Kidney (tissue), 14 donors: ENCODE results near the gene RNF207. TPM values are rescaled to one million over a fixed set of nuclear protein-coding genes. Genes with fewer than 3 reads are reported as not detected.

Experiments used
- DNase-seq, 5 donors: peaks; one replicate each; pipeline ENCODE4 v3.0.0-alpha.2; 2013 to 2020
- FAIRE-seq: peaks from 2 replicates; lab custom pipeline; 2012; peaks lifted over from hg19 to GRCh38; lab: Jason Lieb, UNC
- H3K27ac ChIP-seq, 2 donors: one replicate each; pipeline ENCODE4 v1.7.0; 2013; ENCODE audit warnings: low read depth in 2 of 2, low read length in 2 of 2, inconsistent platforms in 1 of 2
- H3K27me3 ChIP-seq: one replicate; pipeline ENCODE4 v1.7.1; 2013; ENCODE audit warnings: low read length, inconsistent platforms; ENCODE audit not compliant: control insufficient read depth, insufficient read depth
- H3K36me3 ChIP-seq, 3 donors: one replicate each; pipeline versions ENCODE4 v1.7.0 to v1.7.1; 2013; ENCODE audit warnings: low read length in 3 of 3, control low read depth in 1 of 3, inconsistent platforms in 1 of 3; ENCODE audit not compliant: insufficient read depth in 3 of 3, control insufficient read depth in 2 of 3
- H3K4me1 ChIP-seq, 3 donors: one replicate each; pipeline versions ENCODE4 v1.7.0 to v1.7.1; 2013; ENCODE audit warnings: low read length in 3 of 3, inconsistent platforms in 1 of 3, low read depth in 1 of 3; ENCODE audit not compliant: control insufficient read depth in 2 of 3, insufficient read depth in 2 of 3
- H3K4me3 ChIP-seq, 3 donors: one replicate each; pipeline versions ENCODE4 v1.7.0 to v1.8.1; 2013; ENCODE audit warnings: low read length in 3 of 3, control low read depth in 1 of 3, inconsistent platforms in 1 of 3
- H3K9ac ChIP-seq, 3 donors: one replicate each; pipeline versions ENCODE4 v1.7.0 to v1.7.1; 2013; ENCODE audit warnings: low read length in 3 of 3, control low read depth in 1 of 3, inconsistent platforms in 1 of 3
- H3K9me3 ChIP-seq, 3 donors: one replicate each; pipeline versions ENCODE4 v1.7.0 to v1.7.1; 2013; ENCODE audit warnings: low read length in 3 of 3, control low read depth in 1 of 3, inconsistent platforms in 1 of 3; ENCODE audit not compliant: control insufficient read depth in 2 of 3, insufficient read depth in 1 of 3
- intact Hi-C: fragments of 100-400 bp; cut with DNase I; formaldehyde crosslinking; loops from one replicate; pipeline ENCODE4 v1.11.1; 2022
- polyA plus RNA-seq: library from polyadenylated mRNA; stranded (reverse); fragments of 350-450 nt; fragmentation: Illumina TruSeq; extraction: RNeasy Lipid Tissue Mini Kit (QIAGEN cat#74804); gene quantifications from one replicate; pipeline ENCODE4 v1.2.3, GENCODE V29; 2014; ENCODE audit warnings: low read depth, low replicate concordance; ENCODE audit not compliant: insufficient read depth
- total RNA-seq: library from RNA; stranded (reverse); fragmentation: NEBNext Ultra II Directional; extraction: Animal tissue kit (Norgen Biotek cat#: 25700); gene quantifications from one replicate; pipeline ENCODE4 v1.2.1, GENCODE V29; 2021
- TF ChIP-seq, protein P1 (sequence below): IDR thresholded peaks from 3 replicates; pipeline ENCODE4 v1.5.1; 2012; ENCODE audit warnings: mild to moderate bottlenecking, moderate library complexity, borderline replicate concordance; ENCODE audit not compliant: insufficient read depth; ENCODE audit errors: extremely low read depth
- donor health status: control.
- donor health status: control.
- donor health status: control.
- donor health status: control.
- donor health status: control.
- donor health status: DM: yes; HTN: yes; CAD: no.
- donor health status: Normal renal cell carcinoma (clear cell type).

The RNF207 gene
- total and polyA plus RNA-seq, 2 donors from 2014 or later, result 7.7 to 43.6 TPM

- TF ChIP-seq, protein P1, sequence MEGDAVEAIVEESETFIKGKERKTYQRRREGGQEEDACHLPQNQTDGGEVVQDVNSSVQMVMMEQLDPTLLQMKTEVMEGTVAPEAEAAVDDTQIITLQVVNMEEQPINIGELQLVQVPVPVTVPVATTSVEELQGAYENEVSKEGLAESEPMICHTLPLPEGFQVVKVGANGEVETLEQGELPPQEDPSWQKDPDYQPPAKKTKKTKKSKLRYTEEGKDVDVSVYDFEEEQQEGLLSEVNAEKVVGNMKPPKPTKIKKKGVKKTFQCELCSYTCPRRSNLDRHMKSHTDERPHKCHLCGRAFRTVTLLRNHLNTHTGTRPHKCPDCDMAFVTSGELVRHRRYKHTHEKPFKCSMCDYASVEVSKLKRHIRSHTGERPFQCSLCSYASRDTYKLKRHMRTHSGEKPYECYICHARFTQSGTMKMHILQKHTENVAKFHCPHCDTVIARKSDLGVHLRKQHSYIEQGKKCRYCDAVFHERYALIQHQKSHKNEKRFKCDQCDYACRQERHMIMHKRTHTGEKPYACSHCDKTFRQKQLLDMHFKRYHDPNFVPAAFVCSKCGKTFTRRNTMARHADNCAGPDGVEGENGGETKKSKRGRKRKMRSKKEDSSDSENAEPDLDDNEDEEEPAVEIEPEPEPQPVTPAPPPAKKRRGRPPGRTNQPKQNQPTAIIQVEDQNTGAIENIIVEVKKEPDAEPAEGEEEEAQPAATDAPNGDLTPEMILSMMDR, result no peak
- Histone ChIP-seq H3K4me3 (no peak overlapping the region), H3K4me1 (peaks cover 0 to 6% (median 0%) of the 10 kb centered on the region in 3 donors), H3K27me3 (peaks cover 34% of the 10 kb centered on the region), H3K27ac (no peak overlapping the region), H3K9me3 (peaks cover 0 to 2% (median 0%) of the 10 kb centered on the region in 3 donors), H3K36me3 (no peaks in the 10 kb centered on the region), H3K9ac (no peak overlapping the region)
- intact Hi-C loops, result no loop called here
- FAIRE-seq (no peak), DNase-seq (peak in 1 of 5 donors; percentile 67)
Measured at GRCh38 chr1:6177681-6178380, 28.1 kb upstream of the RNF207 start.

GRCh38 chr1:6178751-6179563, 27.0 kb upstream of the RNF207 start:
- intact Hi-C loops, result no loop called here
- Histone ChIP-seq H3K4me3 (no peak overlapping the region), H3K36me3 (no peaks in the 10 kb centered on the region), H3K4me1 (peaks cover 0 to 6% (median 0%) of the 10 kb centered on the region in 3 donors), H3K9ac (no peak overlapping the region), H3K27me3 (peaks cover 34% of the 10 kb centered on the region), H3K27ac (no peak overlapping the region), H3K9me3 (peaks cover 0 to 2% (median 0%) of the 10 kb centered on the region in 3 donors)
- FAIRE-seq (no peak), DNase-seq (peak in 1 of 5 donors; percentile 68)
- TF ChIP-seq, protein P1, result no peak

DNA sequence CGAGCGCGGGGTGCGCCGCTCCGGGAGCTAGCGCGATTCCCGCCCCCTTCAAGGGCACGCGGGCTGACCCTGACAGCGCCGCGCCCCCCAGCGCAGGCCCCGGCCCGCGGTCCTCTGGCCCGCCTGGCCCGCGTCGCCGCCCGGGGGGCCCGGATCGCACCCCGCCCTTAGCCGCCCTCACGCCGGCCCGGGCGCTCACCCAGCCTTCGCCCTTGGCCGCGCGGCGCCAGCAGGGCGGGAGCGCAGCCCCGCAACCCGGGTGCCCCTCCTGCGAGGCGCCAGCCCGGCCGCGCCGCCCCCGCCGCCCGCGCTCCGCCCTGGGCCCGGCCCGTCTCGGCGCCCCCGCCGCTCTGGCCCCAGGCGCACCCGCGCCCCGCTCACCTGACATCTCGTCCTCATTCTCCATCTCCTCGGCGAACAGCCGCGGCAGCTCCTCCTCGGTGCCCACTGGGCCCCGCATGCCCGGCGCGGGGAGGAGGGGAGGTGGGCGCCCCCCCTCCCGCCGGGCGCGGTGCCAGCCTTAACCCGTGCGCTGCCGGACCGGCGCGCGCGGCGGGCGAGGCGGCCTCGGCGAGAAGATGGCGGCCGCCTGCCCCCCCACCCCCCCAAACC, 26.2 kb upstream of the RNF207 start:
- FAIRE-seq, result no peak
- no peaks in the 10 kb centered on the region for H3K36me3 ChIP-seq
- H3K9ac ChIP-seq, result no peak overlapping the region
- H3K4me3 ChIP-seq, result no peak overlapping the region
- intact Hi-C loops, result no loop called here
- peak in 1 of 5 donors; percentile 57 for DNase-seq
- peaks cover 0 to 6% (median 0%) of the 10 kb centered on the region in 3 donors for H3K4me1 ChIP-seq
- TF ChIP-seq, protein P1, result no peak
- peaks cover 0 to 2% (median 0%) of the 10 kb centered on the region in 3 donors for H3K9me3 ChIP-seq
- peaks cover 34% of the 10 kb centered on the region for H3K27me3 ChIP-seq
- no peak overlapping the region for H3K27ac ChIP-seq
